ENCODE results near the gene ECI1. TPM values are rescaled to one million over a fixed set of nuclear protein-coding genes. Genes with fewer than 3 reads are reported as not detected.

ECI1 gene
- total RNA-seq, 2 donors from 2014 or later: 48.5 to 87.0 TPM

GRCh38 chr16:2284797-2285576 is 33.6 kb upstream of the ECI1 start:
- Histone ChIP-seq H3K9me3 (no peaks in the 10 kb centered on the region), H3K27me3 (replicated peaks; ENCODE audit: insufficient read depth) (no peaks in the 10 kb centered on the region), H3K4me1 (replicated peaks) (no peaks in the 10 kb centered on the region), H3K4me3 (no peak overlapping the region), H3K27ac (no peak overlapping the region), H3K36me3 (no peaks in the 10 kb centered on the region)
- intact Hi-C loops (cut with DNase I): no loop called here
- DNase-seq (ENCODE audit: low spot score): no peak
- TF ChIP-seq POLR2AphosphoS5 (IDR thresholded peaks at IDR 0.05) (no peak), POLR2A (IDR thresholded peaks at IDR 0.05) (no peak), CTCF (IDR thresholded peaks at IDR 0.05) (no peak)
- WGBS: 89% methylated on average over 32 of the region's 35 CpGs

GRCh38 chr16:2284001-2284770 is 32.8 kb upstream of the ECI1 start:
- Histone ChIP-seq H3K27me3 (replicated peaks; ENCODE audit: insufficient read depth) (no peaks in the 10 kb centered on the region), H3K4me3 (no peak overlapping the region), H3K27ac (no peak overlapping the region), H3K4me1 (replicated peaks) (no peaks in the 10 kb centered on the region), H3K9me3 (no peaks in the 10 kb centered on the region), H3K36me3 (no peaks in the 10 kb centered on the region)
- no peak for DNase-seq (ENCODE audit: low spot score)
- TF ChIP-seq POLR2AphosphoS5 (IDR thresholded peaks at IDR 0.05) (no peak), CTCF (IDR thresholded peaks at IDR 0.05) (no peak), POLR2A (IDR thresholded peaks at IDR 0.05) (no peak)
- 79% methylated on average over 37 of the region's 37 CpGs for WGBS
- intact Hi-C loops (cut with DNase I): no loop called here

- H3K27ac ChIP-seq: no peak overlapping the region
- TF ChIP-seq POLR2A (IDR thresholded peaks at IDR 0.05): no peak
- TF ChIP-seq POLR2AphosphoS5 (IDR thresholded peaks at IDR 0.05): no peak
- no peaks in the 10 kb centered on the region for H3K4me1 ChIP-seq (replicated peaks)
- H3K27me3 ChIP-seq (replicated peaks; ENCODE audit: insufficient read depth): no peaks in the 10 kb centered on the region
- 77% methylated on average over 19 of the region's 26 CpGs for WGBS
- H3K9me3 ChIP-seq: no peaks in the 10 kb centered on the region
- intact Hi-C loops (cut with DNase I): no loop called here
- DNase-seq (ENCODE audit: low spot score): no peak
- H3K4me3 ChIP-seq: no peak overlapping the region
- no peaks in the 10 kb centered on the region for H3K36me3 ChIP-seq
These were observed 31.6 kb upstream of the ECI1 start for GRCh38 chr16:2282866-2283555.

- no peak for DNase-seq (ENCODE audit: low spot score)
- 59% methylated on average over 5 of the region's 5 CpGs for WGBS
These were observed 30.9 kb upstream of the ECI1 start for GRCh38 chr16:2282262-2282661.

More at GRCh38 chr16:2282262-2282661, 30.9 kb upstream of the ECI1 start:
- Histone ChIP-seq H3K27ac (no peak overlapping the region), H3K4me3 (no peak overlapping the region), H3K36me3 (no peaks in the 10 kb centered on the region), H3K27me3 (replicated peaks; ENCODE audit: insufficient read depth) (no peaks in the 10 kb centered on the region), H3K9me3 (no peaks in the 10 kb centered on the region), H3K4me1 (replicated peaks) (no peaks in the 10 kb centered on the region)
- intact Hi-C loops (cut with DNase I): no loop called here
- TF ChIP-seq POLR2A (IDR thresholded peaks at IDR 0.05) (no peak), CTCF (IDR thresholded peaks at IDR 0.05) (no peak), POLR2AphosphoS5 (IDR thresholded peaks at IDR 0.05) (no peak)
